Activated CD4-positive, alpha-beta T cell treated with anti-CD3 and anti-CD28 coated beads for 36 hours (primary cell): ENCODE measurements around the gene RRAGC. TPM values are rescaled to one million over a fixed set of nuclear protein-coding genes. Genes with fewer than 3 reads are reported as not detected.
"Not testable (repeated sequence)": the region's sequence is repeated elsewhere in the genome, so short reads cannot be mapped to it uniquely, and the experiment has no call there.

Source experiments
- ATAC-seq: fragments of 200-7000 bp; cut with Tn5 transposase; one replicate; pipeline ENCODE4 v1.10.0; 2021; ENCODE audit warnings: mild to moderate bottlenecking, moderate library complexity
- CTCF ChIA-PET: fragments of 350-600 bp; sonication (Branson Sonifier 250); formaldehyde crosslinking; loops from one replicate; lab custom pipeline; 2021; ENCODE audit warnings: antibody characterized with exemption; lab: Charles Lee
- POLR2A ChIA-PET: fragments of 350-600 bp; sonication (Branson Sonifier 250); formaldehyde crosslinking; loops from one replicate; lab custom pipeline; 2021; ENCODE audit warnings: antibody characterized with exemption, inconsistent platforms; lab: Charles Lee
- DNase-seq: peaks from one replicate; pipeline ENCODE4 v3.0.0-alpha.2; 2020
- H3K27ac Mint-ChIP-seq: one replicate; pipeline ENCODE4 v1.8.0; 2021; ENCODE audit warnings: mixed read lengths
- H3K27me3 Mint-ChIP-seq: one replicate; pipeline ENCODE4 v1.8.0; 2021; ENCODE audit warnings: mixed read lengths
- H3K36me3 Mint-ChIP-seq: one replicate; pipeline ENCODE4 v1.8.0; 2021; ENCODE audit warnings: low read depth, mixed read lengths
- H3K4me1 Mint-ChIP-seq: one replicate; pipeline ENCODE4 v1.8.0; 2021; ENCODE audit warnings: mixed read lengths
- H3K4me3 Mint-ChIP-seq: one replicate; pipeline ENCODE4 v1.8.0; 2021; ENCODE audit warnings: mild to moderate bottlenecking, moderate library complexity, mixed read lengths
- H3K9me3 Mint-ChIP-seq: one replicate; pipeline ENCODE4 v1.8.0; 2021; ENCODE audit warnings: low read depth, mixed read lengths
- intact Hi-C, 2 experiments: fragments of 100-400 bp; cut with DNase I in 1 of 2; cut with micrococcal nuclease in 1 of 2; formaldehyde crosslinking; loops; one replicate each; pipeline versions ENCODE4 v1.14.2 to v1.15.1; 2022 to 2024; cut with DNase I, micrococcal nuclease
- total RNA-seq, 2 experiments: library from RNA; stranded (reverse); gene quantifications; one replicate each; pipeline ENCODE4 v1.2.3, GENCODE V29; 2021

RRAGC gene
- total RNA-seq, 2 experiments from 2014 or later = 15.8 to 19.0 TPM

- intact Hi-C loops = loop anchor here (1.0 to 5.0 kb wide), 4 partner anchors 209 to 790 kb away; partner anchors contain the start of gene POU3F1 (in 1 of the 2)
- Mint-ChIP-seq H3K4me1 (peaks cover 10% of the 10 kb centered on the region), H3K9me3 (no peaks in the 10 kb centered on the region), H3K27ac (no peak overlapping the region), H3K27me3 (peaks cover 58% of the 10 kb centered on the region), H3K36me3 (no peaks in the 10 kb centered on the region), H3K4me3 (no peak overlapping the region)
- no peak for ATAC-seq
- no peak for DNase-seq
- CTCF ChIA-PET = interaction anchor here (1.0 to 2.1 kb wide), 2 partner anchors 8 to 16 kb away, joined by 4 to 7 read pairs; no protein-coding TSS in a partner anchor
- POLR2A ChIA-PET = no interaction called here
Measured at GRCh38 chr1:38817267-38818174, 42.1 kb downstream of the RRAGC start.

GRCh38 chr1:38815903-38816627, 43.5 kb downstream of the RRAGC start:
- no peak overlapping the region for H3K27ac Mint-ChIP-seq
- intact Hi-C loops = loop anchor here (2.0 to 5.0 kb wide), 3 partner anchors 207 to 769 kb away; partner anchors contain the start of gene POU3F1 (in 1 of the 2)
- DNase-seq (peak; percentile 56), ATAC-seq (peak; percentile 69)
- H3K4me1 Mint-ChIP-seq = peaks cover 10% of the 10 kb centered on the region
- no peaks in the 10 kb centered on the region for H3K9me3 Mint-ChIP-seq
- H3K36me3 Mint-ChIP-seq = no peaks in the 10 kb centered on the region
- ChIA-PET CTCF (interaction anchor here (0.8 kb wide), 1 partner anchor 213 kb away, joined by 3 read pairs; no protein-coding TSS in a partner anchor), POLR2A (no interaction called here)
- peaks cover 60% of the 10 kb centered on the region for H3K27me3 Mint-ChIP-seq
- no peak overlapping the region for H3K4me3 Mint-ChIP-seq

- no peak overlapping the region for H3K27ac Mint-ChIP-seq
- no peak overlapping the region for H3K4me3 Mint-ChIP-seq
- peaks cover 60% of the 10 kb centered on the region for H3K27me3 Mint-ChIP-seq
- CTCF ChIA-PET = interaction anchor here (0.8 kb wide), 1 partner anchor 214 kb away, joined by 3 read pairs; no protein-coding TSS in a partner anchor
- no peaks in the 10 kb centered on the region for H3K9me3 Mint-ChIP-seq
- H3K4me1 Mint-ChIP-seq = peaks cover 10% of the 10 kb centered on the region
- no peak for ATAC-seq
- no peaks in the 10 kb centered on the region for H3K36me3 Mint-ChIP-seq
- no peak for DNase-seq
- intact Hi-C loops = loop anchor here (5.0 kb wide), 3 partner anchors 208 to 768 kb away; partner anchors contain the start of gene POU3F1 (in 1 of the 2)
- POLR2A ChIA-PET = no interaction called here
Measured at GRCh38 chr1:38814984-38815464, 44.5 kb downstream of the RRAGC start.

GRCh38 chr1:38814444-38814983, 45.1 kb downstream of the RRAGC start:
- DNase-seq (no peak), ATAC-seq (no peak)
- intact Hi-C loops = loop anchor here in 1 of 2 experiments (5.0 kb wide), 1 partner anchor 322 kb away; no protein-coding TSS in a partner anchor
- no peak overlapping the region for H3K4me3 Mint-ChIP-seq
- ChIA-PET POLR2A (no interaction called here), CTCF (no interaction called here)
- peaks cover 10% of the 10 kb centered on the region for H3K4me1 Mint-ChIP-seq
- no peaks in the 10 kb centered on the region for H3K9me3 Mint-ChIP-seq
- no peaks in the 10 kb centered on the region for H3K36me3 Mint-ChIP-seq
- H3K27ac Mint-ChIP-seq = no peak overlapping the region
- peaks cover 55% of the 10 kb centered on the region for H3K27me3 Mint-ChIP-seq

- Mint-ChIP-seq H3K9me3 (no peaks in the 10 kb centered on the region), H3K4me1 (peaks cover 10% of the 10 kb centered on the region), H3K36me3 (no peaks in the 10 kb centered on the region), H3K4me3 (no peak overlapping the region), H3K27me3 (peaks cover 53% of the 10 kb centered on the region), H3K27ac (no peak overlapping the region)
- intact Hi-C loops = loop anchor here in 1 of 2 experiments (5.0 kb wide), 1 partner anchor 321 kb away; no protein-coding TSS in a partner anchor
- ChIA-PET CTCF (no interaction called here), POLR2A (interaction anchor here (0.7 kb wide), 1 partner anchor 186 kb away, joined by 4 read pairs; no protein-coding TSS in a partner anchor)
- no peak for ATAC-seq
- DNase-seq = no peak
Measured at GRCh38 chr1:38812981-38813380, 46.6 kb downstream of the RRAGC start.

GRCh38 chr1:38811466-38811865, 48.1 kb downstream of the RRAGC start:
- POLR2A ChIA-PET = not testable (repeated sequence)

GRCh38 chr1:38806090-38806489, 53.5 kb downstream of the RRAGC start:
- Mint-ChIP-seq H3K36me3 (no peaks in the 10 kb centered on the region), H3K9me3 (no peaks in the 10 kb centered on the region), H3K4me3 (no peak overlapping the region), H3K27me3 (peaks cover 55% of the 10 kb centered on the region), H3K27ac (no peak overlapping the region), H3K4me1 (peaks cover 3% of the 10 kb centered on the region)
- CTCF ChIA-PET = no interaction called here
- intact Hi-C loops = no loop called here
- DNase-seq = no peak
- POLR2A ChIA-PET = no interaction called here
- no peak for ATAC-seq

More at GRCh38 chr1:38811466-38811865, 48.1 kb downstream of the RRAGC start:
- peaks cover 53% of the 10 kb centered on the region for H3K27me3 Mint-ChIP-seq
- H3K27ac Mint-ChIP-seq, H3K9me3 Mint-ChIP-seq, CTCF ChIA-PET, ATAC-seq, H3K4me1 Mint-ChIP-seq, H3K36me3 Mint-ChIP-seq, H3K4me3 Mint-ChIP-seq, DNase-seq: not testable (repeated sequence)
- intact Hi-C loops = loop anchor here in 1 of 2 experiments (5.0 kb wide), 1 partner anchor 319 kb away; no protein-coding TSS in a partner anchor

- CTCF ChIA-PET = interaction anchor here (0.8 kb wide), 1 partner anchor 276 kb away, joined by 3 read pairs; no protein-coding TSS in a partner anchor
- no peaks in the 10 kb centered on the region for H3K9me3 Mint-ChIP-seq
- no peak overlapping the region for H3K27ac Mint-ChIP-seq
- no peaks in the 10 kb centered on the region for H3K36me3 Mint-ChIP-seq
- POLR2A ChIA-PET = no interaction called here
- no peak for DNase-seq
- ATAC-seq = no peak
- intact Hi-C loops = no loop called here
- H3K4me3 Mint-ChIP-seq = no peak overlapping the region
- H3K27me3 Mint-ChIP-seq = peaks cover 52% of the 10 kb centered on the region
- peaks cover 3% of the 10 kb centered on the region for H3K4me1 Mint-ChIP-seq
Measured at GRCh38 chr1:38805036-38805435, 54.5 kb downstream of the RRAGC start.

- Mint-ChIP-seq H3K4me1 (peaks cover 3% of the 10 kb centered on the region), H3K36me3 (no peaks in the 10 kb centered on the region), H3K9me3 (no peaks in the 10 kb centered on the region), H3K4me3 (no peak overlapping the region), H3K27me3 (peaks cover 52% of the 10 kb centered on the region), H3K27ac (no peak overlapping the region)
- intact Hi-C loops = no loop called here
- CTCF ChIA-PET = no interaction called here
- DNase-seq (peak; percentile 15), ATAC-seq (no peak)
- POLR2A ChIA-PET = no interaction called here
Measured at GRCh38 chr1:38804062-38804886, 55.3 kb downstream of the RRAGC start.

- Mint-ChIP-seq H3K27me3 (peaks cover 55% of the 10 kb centered on the region), H3K27ac (no peak overlapping the region), H3K4me1 (peaks cover 3% of the 10 kb centered on the region), H3K4me3 (peak overlapping the region; percentile 33), H3K9me3 (no peaks in the 10 kb centered on the region), H3K36me3 (no peaks in the 10 kb centered on the region)
- intact Hi-C loops = no loop called here
- POLR2A ChIA-PET = no interaction called here
- DNase-seq = no peak
- ATAC-seq = no peak
- CTCF ChIA-PET = no interaction called here
Measured at GRCh38 chr1:38803647-38804046, 55.9 kb downstream of the RRAGC start.
